ENCODE results near the gene IFIT2. TPM values are rescaled to one million over a fixed set of nuclear protein-coding genes. Genes with fewer than 3 reads are reported as not detected.
A peak's percentile ranks its signal among the peaks of the same experiment; 100 is the strongest.
"Not testable (repeated sequence)": the region's sequence is repeated elsewhere in the genome, so short reads cannot be mapped to it uniquely, and the experiment has no call there.

Gene IFIT2, protein sequence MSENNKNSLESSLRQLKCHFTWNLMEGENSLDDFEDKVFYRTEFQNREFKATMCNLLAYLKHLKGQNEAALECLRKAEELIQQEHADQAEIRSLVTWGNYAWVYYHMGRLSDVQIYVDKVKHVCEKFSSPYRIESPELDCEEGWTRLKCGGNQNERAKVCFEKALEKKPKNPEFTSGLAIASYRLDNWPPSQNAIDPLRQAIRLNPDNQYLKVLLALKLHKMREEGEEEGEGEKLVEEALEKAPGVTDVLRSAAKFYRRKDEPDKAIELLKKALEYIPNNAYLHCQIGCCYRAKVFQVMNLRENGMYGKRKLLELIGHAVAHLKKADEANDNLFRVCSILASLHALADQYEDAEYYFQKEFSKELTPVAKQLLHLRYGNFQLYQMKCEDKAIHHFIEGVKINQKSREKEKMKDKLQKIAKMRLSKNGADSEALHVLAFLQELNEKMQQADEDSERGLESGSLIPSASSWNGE
- 0.17 TPM for polyA plus RNA-seq (2013, experiment 1 of 4)
- polyA plus RNA-seq (2013, experiment 2 of 4), result 0.05 TPM
- 0.11 TPM for polyA plus RNA-seq (2013, experiment 3 of 4)
- polyA plus RNA-seq (2013, experiment 4 of 4), result 0.20 TPM

DNA sequence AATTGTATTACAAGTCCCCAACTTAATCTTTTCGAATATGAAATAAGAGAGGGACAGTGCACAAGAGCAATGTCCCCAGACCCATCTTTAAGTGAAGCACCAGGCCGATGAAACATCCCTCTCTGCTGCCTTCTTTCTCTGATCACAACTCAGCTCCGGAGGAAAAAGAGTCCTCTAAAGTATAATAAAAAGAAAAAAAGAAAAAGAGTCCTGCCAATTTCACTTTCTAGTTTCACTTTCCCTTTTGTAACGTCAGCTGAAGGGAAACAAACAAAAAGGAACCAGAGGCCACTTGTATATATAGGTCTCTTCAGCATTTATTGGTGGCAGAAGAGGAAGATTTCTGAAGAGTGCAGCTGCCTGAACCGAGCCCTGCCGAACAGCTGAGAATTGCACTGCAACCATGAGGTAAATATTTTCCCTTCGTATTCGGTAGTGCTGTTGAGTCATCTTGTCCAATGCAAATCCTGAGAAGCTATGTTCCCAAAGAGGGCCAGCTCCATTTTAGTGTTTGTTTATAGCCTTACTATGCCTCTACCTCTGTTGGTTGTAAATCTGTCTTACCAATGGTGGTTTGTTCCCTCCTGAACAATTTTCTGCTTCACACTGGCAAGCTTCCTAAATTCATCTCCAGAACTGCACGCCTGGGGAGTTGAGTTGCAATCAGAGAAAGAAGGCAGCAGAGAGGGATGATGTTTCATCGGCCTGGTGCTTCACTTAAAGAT, at the start of gene IFIT2:
Gene IFIT2, plus strand, starts transcription at position 326 of the 725 bp plus-strand sequence. Its CDS starts 78 bp downstream, at position 404.
- Histone ChIP-seq H3K27me3 (ENCODE audit: control insufficient read depth, insufficient read depth, low read length, poor library complexity, severe bottlenecking) (no peaks in the 10 kb centered on the region), H3K4me3 (ENCODE audit: insufficient read depth, low read depth, low read length) (no peak within 1 kb of the TSS), H3K36me3 (ENCODE audit: control insufficient read depth, insufficient read depth, low read length) (no peaks in the 10 kb centered on the region), H3K27ac (ENCODE audit: insufficient read depth, low read depth, low read length, poor library complexity, severe bottlenecking) (no peak within 1 kb of the TSS), H3K4me1 (ENCODE audit: control insufficient read depth, insufficient read depth, low read length) (no peaks in the 10 kb centered on the region), H3K9me3 (ENCODE audit: control insufficient read depth, low read length) (no peaks in the 10 kb centered on the region)
- 82 to 84% methylated on average over 8 to 9 of the region's 10 CpGs for WGBS, 2 experiments

- Histone ChIP-seq H3K27me3 (ENCODE audit: control insufficient read depth, insufficient read depth, low read length, poor library complexity, severe bottlenecking) (peaks cover 8% of the 10 kb centered on the region), H3K4me1 (ENCODE audit: control insufficient read depth, insufficient read depth, low read length) (peaks cover 5% of the 10 kb centered on the region), H3K9me3 (ENCODE audit: control insufficient read depth, low read length) (no peaks in the 10 kb centered on the region), H3K27ac (ENCODE audit: insufficient read depth, low read depth, low read length, poor library complexity, severe bottlenecking) (no peak overlapping the region), H3K36me3 (ENCODE audit: control insufficient read depth, insufficient read depth, low read length) (no peaks in the 10 kb centered on the region), H3K4me3 (ENCODE audit: insufficient read depth, low read depth, low read length) (no peak overlapping the region)
- WGBS, 2 experiments, result 94 to 98% methylated on average over 2 of the region's 2 CpGs
Measured at GRCh38 chr10:89252225-89252585, 49.6 kb upstream of the IFIT2 start.

GRCh38 chr10:89255091-89255579, 46.7 kb upstream of the IFIT2 start:
- not testable (repeated sequence) for H3K4me1 ChIP-seq (ENCODE audit: control insufficient read depth, insufficient read depth, low read length); H3K4me3 ChIP-seq (ENCODE audit: insufficient read depth, low read depth, low read length); H3K27ac ChIP-seq (ENCODE audit: insufficient read depth, low read depth, low read length, poor library complexity, severe bottlenecking); H3K36me3 ChIP-seq (ENCODE audit: control insufficient read depth, insufficient read depth, low read length); H3K27me3 ChIP-seq (ENCODE audit: control insufficient read depth, insufficient read depth, low read length, poor library complexity, severe bottlenecking); H3K9me3 ChIP-seq (ENCODE audit: control insufficient read depth, low read length)
- WGBS, 2 experiments, result 94 to 95% methylated on average over 2 of the region's 2 CpGs

DNA sequence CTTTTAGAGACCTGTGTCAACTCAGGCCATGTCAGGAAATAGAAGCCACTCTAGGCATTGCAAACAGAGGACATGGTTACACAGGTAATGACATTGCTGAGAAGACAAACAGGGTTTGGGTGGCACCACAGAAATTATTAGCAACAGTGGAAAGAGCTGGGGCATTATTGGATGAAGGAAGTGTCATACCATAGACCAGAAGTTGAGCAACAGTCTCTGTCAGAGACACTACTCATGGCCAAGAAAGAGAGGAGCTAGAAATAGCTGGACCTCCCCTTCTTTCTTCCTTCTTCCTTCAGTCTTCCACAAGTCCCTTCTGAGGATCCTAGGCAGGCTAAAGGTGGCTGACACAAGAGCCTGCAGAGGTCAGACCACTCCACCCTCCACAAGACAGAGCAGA, 46.1 kb upstream of the IFIT2 start:
- peaks cover 5% of the 10 kb centered on the region for H3K4me1 ChIP-seq (ENCODE audit: control insufficient read depth, insufficient read depth, low read length)
- H3K27me3 ChIP-seq (ENCODE audit: control insufficient read depth, insufficient read depth, low read length, poor library complexity, severe bottlenecking), result peaks cover 4% of the 10 kb centered on the region
- H3K9me3 ChIP-seq (ENCODE audit: control insufficient read depth, low read length), result no peaks in the 10 kb centered on the region
- H3K36me3 ChIP-seq (ENCODE audit: control insufficient read depth, insufficient read depth, low read length), result no peaks in the 10 kb centered on the region
- H3K27ac ChIP-seq (ENCODE audit: insufficient read depth, low read depth, low read length, poor library complexity, severe bottlenecking), result no peak overlapping the region
- H3K4me3 ChIP-seq (ENCODE audit: insufficient read depth, low read depth, low read length), result no peak overlapping the region

GRCh38 chr10:89256340-89256739, 45.5 kb upstream of the IFIT2 start:
- no peak overlapping the region for H3K4me3 ChIP-seq (ENCODE audit: insufficient read depth, low read depth, low read length)
- H3K27me3 ChIP-seq (ENCODE audit: control insufficient read depth, insufficient read depth, low read length, poor library complexity, severe bottlenecking), result no peaks in the 10 kb centered on the region
- WGBS, 2 experiments, result 95 to 96% methylated on average over 3 of the region's 3 CpGs
- H3K9me3 ChIP-seq (ENCODE audit: control insufficient read depth, low read length), result no peaks in the 10 kb centered on the region
- no peak overlapping the region for H3K27ac ChIP-seq (ENCODE audit: insufficient read depth, low read depth, low read length, poor library complexity, severe bottlenecking)
- no peaks in the 10 kb centered on the region for H3K36me3 ChIP-seq (ENCODE audit: control insufficient read depth, insufficient read depth, low read length)
- no peaks in the 10 kb centered on the region for H3K4me1 ChIP-seq (ENCODE audit: control insufficient read depth, insufficient read depth, low read length)

DNA sequence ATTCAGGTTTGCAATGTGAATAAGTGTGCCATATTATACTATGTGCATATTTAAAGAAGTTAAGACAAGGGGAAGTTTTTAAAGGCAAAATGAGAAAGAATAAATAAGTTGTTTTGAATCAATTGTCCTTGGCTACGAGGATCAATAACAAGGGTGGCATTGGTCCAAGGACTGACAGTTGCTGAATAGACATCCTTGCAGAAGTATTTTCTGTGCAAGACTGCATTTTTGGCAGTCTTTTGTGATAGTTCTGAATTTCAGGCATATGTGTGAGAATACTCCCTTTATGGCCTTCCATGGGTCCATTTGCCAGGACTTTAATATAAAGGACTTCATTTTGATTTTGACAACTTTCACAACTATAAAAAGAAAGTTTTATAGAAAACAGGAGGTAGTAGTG, 44.9 kb upstream of the IFIT2 start:
- Histone ChIP-seq H3K4me3 (ENCODE audit: insufficient read depth, low read depth, low read length) (no peak overlapping the region), H3K36me3 (ENCODE audit: control insufficient read depth, insufficient read depth, low read length) (no peaks in the 10 kb centered on the region), H3K27me3 (ENCODE audit: control insufficient read depth, insufficient read depth, low read length, poor library complexity, severe bottlenecking) (no peaks in the 10 kb centered on the region), H3K9me3 (ENCODE audit: control insufficient read depth, low read length) (no peaks in the 10 kb centered on the region), H3K4me1 (ENCODE audit: control insufficient read depth, insufficient read depth, low read length) (no peaks in the 10 kb centered on the region), H3K27ac (ENCODE audit: insufficient read depth, low read depth, low read length, poor library complexity, severe bottlenecking) (no peak overlapping the region)
- WGBS, 2 experiments, result 89 to 94% methylated on average over 1 of the region's 1 CpG

DNA sequence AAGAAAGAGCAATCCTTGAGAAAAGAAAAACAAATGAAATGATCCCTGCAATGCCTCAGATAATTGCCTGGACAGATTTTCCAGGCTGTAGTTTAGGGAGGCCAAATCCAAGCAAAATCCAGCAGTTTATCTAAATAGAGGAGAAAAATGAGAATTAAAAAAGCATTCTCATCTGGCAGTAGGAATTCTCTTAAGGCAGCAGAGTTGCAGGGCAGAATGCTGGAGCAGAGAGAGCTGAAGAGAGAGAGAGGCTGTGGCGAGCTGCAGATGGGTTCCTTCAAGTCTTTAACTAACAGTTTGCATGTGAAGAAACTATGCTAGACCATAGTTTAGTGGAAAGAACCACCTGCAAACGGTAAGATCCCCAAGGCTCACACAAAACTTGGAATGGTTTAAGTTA, 44.3 kb upstream of the IFIT2 start:
- no peak overlapping the region for H3K27ac ChIP-seq (ENCODE audit: insufficient read depth, low read depth, low read length, poor library complexity, severe bottlenecking)
- no peaks in the 10 kb centered on the region for H3K27me3 ChIP-seq (ENCODE audit: control insufficient read depth, insufficient read depth, low read length, poor library complexity, severe bottlenecking)
- H3K9me3 ChIP-seq (ENCODE audit: control insufficient read depth, low read length), result no peaks in the 10 kb centered on the region
- no peaks in the 10 kb centered on the region for H3K36me3 ChIP-seq (ENCODE audit: control insufficient read depth, insufficient read depth, low read length)
- H3K4me3 ChIP-seq (ENCODE audit: insufficient read depth, low read depth, low read length), result no peak overlapping the region
- WGBS, 2 experiments, result 60 to 83% methylated on average over 2 of the region's 2 CpGs
- H3K4me1 ChIP-seq (ENCODE audit: control insufficient read depth, insufficient read depth, low read length), result no peaks in the 10 kb centered on the region

DNA sequence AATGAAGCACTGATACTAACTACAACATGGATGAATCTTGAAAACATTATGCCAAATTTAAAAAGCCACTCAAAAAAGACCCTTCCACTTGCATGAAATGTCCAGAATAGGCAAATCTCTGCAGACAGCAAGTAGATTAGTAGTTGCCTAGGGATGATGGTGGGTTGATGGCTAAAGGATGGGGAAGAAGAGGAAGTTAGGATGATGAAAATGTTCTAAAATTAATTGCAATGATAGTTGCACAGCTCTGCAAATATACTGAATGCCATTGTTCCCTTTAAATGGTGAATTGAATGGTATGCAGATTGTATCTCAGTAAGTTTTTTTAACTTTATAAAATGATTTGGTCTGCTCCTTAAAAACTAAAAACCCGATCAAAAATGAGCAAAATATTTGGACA, 43.0 kb upstream of the IFIT2 start:
- H3K9me3 ChIP-seq (ENCODE audit: control insufficient read depth, low read length), result no peaks in the 10 kb centered on the region
- H3K27ac ChIP-seq (ENCODE audit: insufficient read depth, low read depth, low read length, poor library complexity, severe bottlenecking), result no peak overlapping the region
- no CpG with 5 or more reads among the region's 1 CpG for WGBS, 2 experiments
- no peaks in the 10 kb centered on the region for H3K4me1 ChIP-seq (ENCODE audit: control insufficient read depth, insufficient read depth, low read length)
- no peaks in the 10 kb centered on the region for H3K27me3 ChIP-seq (ENCODE audit: control insufficient read depth, insufficient read depth, low read length, poor library complexity, severe bottlenecking)
- no peaks in the 10 kb centered on the region for H3K36me3 ChIP-seq (ENCODE audit: control insufficient read depth, insufficient read depth, low read length)
- no peak overlapping the region for H3K4me3 ChIP-seq (ENCODE audit: insufficient read depth, low read depth, low read length)

DNA sequence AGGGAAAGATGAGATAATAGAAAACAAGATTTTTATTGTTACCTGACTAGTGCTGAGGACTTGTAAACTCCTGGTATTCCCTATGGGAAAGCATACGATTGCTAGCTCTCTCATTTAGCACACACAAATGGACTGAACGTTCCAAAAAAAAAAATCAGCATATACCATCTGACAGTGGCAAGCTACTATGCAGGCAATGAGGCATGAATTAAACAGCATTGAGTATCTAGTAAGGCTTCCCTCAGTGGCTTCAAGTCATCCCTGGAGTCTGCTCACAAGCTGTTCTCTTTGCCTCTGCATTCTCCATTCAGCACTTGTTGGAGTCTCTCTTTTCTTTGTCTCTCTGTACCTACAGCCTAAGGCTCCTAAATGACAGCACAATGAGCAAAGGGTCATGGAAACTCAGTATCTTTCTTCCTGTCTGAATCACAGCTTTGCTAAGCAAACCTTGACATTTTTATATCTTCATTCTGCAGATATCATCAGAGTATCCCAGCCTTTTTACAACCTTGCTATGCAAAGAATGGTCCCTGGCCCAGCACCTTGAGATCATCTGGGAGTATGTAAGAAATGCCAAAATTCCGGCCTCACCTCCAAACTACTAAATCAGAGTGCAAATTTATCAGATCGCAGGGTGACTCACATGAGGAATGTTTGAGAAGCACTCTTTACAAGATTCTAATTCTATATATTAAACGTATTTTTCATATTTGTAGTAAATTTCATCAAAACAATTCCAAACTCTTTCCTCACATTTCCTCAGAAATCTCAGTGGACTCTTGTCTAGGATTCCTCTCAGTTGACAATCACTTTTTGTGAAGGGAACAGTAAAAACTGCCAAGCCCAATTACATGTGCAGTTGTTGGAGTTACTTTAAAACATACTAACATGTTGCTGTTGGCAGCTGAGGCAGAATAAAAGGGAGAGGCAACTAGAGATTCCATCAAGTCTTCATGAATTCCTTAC, 39.5 kb upstream of the IFIT2 start:
- 94 to 96% methylated on average over 4 to 5 of the region's 5 CpGs for WGBS, 2 experiments
- H3K4me1 ChIP-seq (ENCODE audit: control insufficient read depth, insufficient read depth, low read length), result no peaks in the 10 kb centered on the region
- H3K36me3 ChIP-seq (ENCODE audit: control insufficient read depth, insufficient read depth, low read length), result no peaks in the 10 kb centered on the region
- H3K4me3 ChIP-seq (ENCODE audit: insufficient read depth, low read depth, low read length), result no peak overlapping the region
- no peaks in the 10 kb centered on the region for H3K27me3 ChIP-seq (ENCODE audit: control insufficient read depth, insufficient read depth, low read length, poor library complexity, severe bottlenecking)
- peak overlapping the region; percentile 12 for H3K27ac ChIP-seq (ENCODE audit: insufficient read depth, low read depth, low read length, poor library complexity, severe bottlenecking)
- no peaks in the 10 kb centered on the region for H3K9me3 ChIP-seq (ENCODE audit: control insufficient read depth, low read length)
